Testis (tissue), 3 donors: ENCODE measurements around the gene GJB3. TPM values are rescaled to one million over a fixed set of nuclear protein-coding genes. Genes with fewer than 3 reads are reported as not detected.

ENCODE experiments used
- DNase-seq: peaks from one replicate; pipeline ENCODE4 v3.0.0-alpha.2; 2019
- H3K27ac ChIP-seq, 2 donors: fragments of 200-600 bp; sonication (generic); one replicate each; pipeline ENCODE4 v1.5.1; 2019
- H3K27me3 ChIP-seq: fragments of 200-600 bp; sonication (generic); one replicate; pipeline ENCODE4 v1.5.1; 2019
- H3K36me3 ChIP-seq: fragments of 200-600 bp; sonication (generic); one replicate; pipeline ENCODE4 v1.5.1; 2017; ENCODE audit warnings: low read depth; ENCODE audit errors: missing control alignments
- H3K4me1 ChIP-seq: fragments of 200-600 bp; sonication (generic); one replicate; pipeline ENCODE4 v1.5.1; 2019
- H3K4me3 ChIP-seq, 2 donors: fragments of 200-600 bp; sonication (generic); one replicate each; pipeline ENCODE4 v1.5.1; 2017 to 2019
- H3K9me3 ChIP-seq: fragments of 200-600 bp; sonication (generic); one replicate; pipeline ENCODE4 v1.5.1; 2017
- POLR2A ChIP-seq: fragments of 450-650 bp; IDR thresholded peaks from one replicate; pipeline ENCODE4 v1.6.1; 2017; ENCODE audit warnings: antibody characterized with exemption, mild to moderate bottlenecking, moderate library complexity
- WGBS, 2 donors: methylation state at CpG; one replicate each; pipeline ENCODE4 v1.1.5; 2018; 5-methylcytosine and 5-hydroxymethylcytosine counted together
- intact Hi-C: fragments of 100-400 bp; cut with DNase I; formaldehyde crosslinking; loops from one replicate; pipeline ENCODE4 v1.15.1; 2023; ENCODE audit warnings: low total_unique reads
- polyA plus RNA-seq: library from polyadenylated mRNA; stranded (reverse); fragments of 350-450 nt; fragmentation: Illumina TruSeq; extraction: RNeasy Lipid Tissue Mini Kit (QIAGEN cat#74804); gene quantifications from one replicate; pipeline ENCODE4 v1.2.3, GENCODE V29; 2014; ENCODE audit warnings: low read depth, low replicate concordance; ENCODE audit not compliant: insufficient read depth
- total RNA-seq, 2 donors: library from RNA; depleted of rRNA; stranded (reverse); fragments of >200 nt; gene quantifications; one replicate each; pipeline ENCODE4 v1.2.3, GENCODE V29; 2016
- TF ChIP-seq, protein P1 (sequence below), 3 experiments: fragments of 450-650 bp in 2 of 3; fragments of 200-600 bp in 1 of 3; sonication (generic) in 1 of 3; IDR thresholded peaks; one replicate each; pipeline ENCODE4 v1.5.1; 2016 to 2019; ENCODE audit warnings: antibody characterized with exemption in 3 of 3, mild to moderate bottlenecking in 2 of 3, moderate library complexity in 1 of 3

The GJB3 gene
- total and polyA plus RNA-seq, 3 donors from 2014 or later = 0.40 to 0.55 (median 0.50) TPM

DNA sequence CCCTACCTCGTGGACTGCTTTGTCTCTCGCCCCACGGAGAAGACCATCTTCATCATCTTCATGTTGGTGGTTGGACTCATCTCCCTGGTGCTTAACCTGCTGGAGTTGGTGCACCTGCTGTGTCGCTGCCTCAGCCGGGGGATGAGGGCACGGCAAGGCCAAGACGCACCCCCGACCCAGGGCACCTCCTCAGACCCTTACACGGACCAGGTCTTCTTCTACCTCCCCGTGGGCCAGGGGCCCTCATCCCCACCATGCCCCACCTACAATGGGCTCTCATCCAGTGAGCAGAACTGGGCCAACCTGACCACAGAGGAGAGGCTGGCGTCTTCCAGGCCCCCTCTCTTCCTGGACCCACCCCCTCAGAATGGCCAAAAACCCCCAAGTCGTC, 13.8 kb downstream of the GJB3 start:
- H3K27ac ChIP-seq = no peak overlapping the region
- TF ChIP-seq, protein P1, sequence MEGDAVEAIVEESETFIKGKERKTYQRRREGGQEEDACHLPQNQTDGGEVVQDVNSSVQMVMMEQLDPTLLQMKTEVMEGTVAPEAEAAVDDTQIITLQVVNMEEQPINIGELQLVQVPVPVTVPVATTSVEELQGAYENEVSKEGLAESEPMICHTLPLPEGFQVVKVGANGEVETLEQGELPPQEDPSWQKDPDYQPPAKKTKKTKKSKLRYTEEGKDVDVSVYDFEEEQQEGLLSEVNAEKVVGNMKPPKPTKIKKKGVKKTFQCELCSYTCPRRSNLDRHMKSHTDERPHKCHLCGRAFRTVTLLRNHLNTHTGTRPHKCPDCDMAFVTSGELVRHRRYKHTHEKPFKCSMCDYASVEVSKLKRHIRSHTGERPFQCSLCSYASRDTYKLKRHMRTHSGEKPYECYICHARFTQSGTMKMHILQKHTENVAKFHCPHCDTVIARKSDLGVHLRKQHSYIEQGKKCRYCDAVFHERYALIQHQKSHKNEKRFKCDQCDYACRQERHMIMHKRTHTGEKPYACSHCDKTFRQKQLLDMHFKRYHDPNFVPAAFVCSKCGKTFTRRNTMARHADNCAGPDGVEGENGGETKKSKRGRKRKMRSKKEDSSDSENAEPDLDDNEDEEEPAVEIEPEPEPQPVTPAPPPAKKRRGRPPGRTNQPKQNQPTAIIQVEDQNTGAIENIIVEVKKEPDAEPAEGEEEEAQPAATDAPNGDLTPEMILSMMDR (IDR thresholded peaks at IDR 0.05) = no peak
- no peak for TF ChIP-seq POLR2A
- H3K4me1 ChIP-seq = peaks cover 5% of the 10 kb centered on the region
- H3K36me3 ChIP-seq = no peaks in the 10 kb centered on the region
- H3K27me3 ChIP-seq = no peaks in the 10 kb centered on the region
- WGBS, 2 donors = 90 to 98% methylated on average over 7 to 12 of the region's 12 CpGs
- no peak for DNase-seq
- H3K4me3 ChIP-seq = no peak overlapping the region
- intact Hi-C loops = loop anchor here (5.0 kb wide), 1 partner anchor 58 kb away; no protein-coding TSS in a partner anchor
- no peaks in the 10 kb centered on the region for H3K9me3 ChIP-seq

DNA sequence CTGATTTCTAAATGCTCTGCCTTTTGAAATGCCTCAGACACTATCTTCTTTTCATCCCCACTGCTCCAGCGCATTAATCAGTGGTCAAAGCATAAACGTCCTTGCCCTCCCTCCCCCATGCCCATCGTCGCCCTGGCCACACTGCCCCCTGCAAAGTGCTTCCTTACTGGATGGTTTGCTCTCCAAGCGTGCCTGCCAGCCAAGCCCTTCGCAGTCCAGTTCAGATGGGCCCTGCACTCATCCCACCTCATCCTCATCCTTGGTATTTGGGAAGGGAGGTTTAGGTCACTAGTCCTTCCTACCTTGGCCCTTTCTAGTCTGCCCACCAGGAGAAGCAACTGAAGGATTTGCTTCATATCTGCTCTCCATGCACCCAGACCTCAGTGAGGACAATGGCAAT, 14.9 kb downstream of the GJB3 start:
- 69 to 76% methylated on average over 6 of the region's 6 CpGs for WGBS, 2 donors
- H3K4me3 ChIP-seq = no peak overlapping the region

DNA sequence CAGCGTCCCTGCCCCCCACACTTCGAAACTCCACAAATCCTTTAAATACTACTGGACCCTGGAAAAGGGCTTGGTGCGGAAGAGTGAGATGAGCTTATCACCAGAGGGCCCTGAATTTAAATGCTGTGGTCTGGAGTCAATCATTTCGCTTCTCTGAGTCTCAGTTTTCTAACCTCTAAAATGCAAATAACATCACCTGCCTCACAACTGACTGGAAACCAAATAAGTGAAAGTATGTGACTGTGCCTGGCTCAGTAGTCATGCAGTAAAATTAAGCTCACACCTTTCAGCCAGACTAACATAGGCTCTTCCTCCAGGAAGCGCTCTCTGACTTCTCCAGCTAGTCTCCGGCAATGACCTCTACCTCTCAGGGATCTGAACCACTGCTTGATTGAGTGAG, 16.0 kb downstream of the GJB3 start:
- WGBS, 2 donors = 87 to 91% methylated on average over 6 of the region's 6 CpGs

More for the DNA sequence above, 14.9 kb downstream of the GJB3 start:
- Histone ChIP-seq H3K4me1 (peaks cover 5% of the 10 kb centered on the region), H3K27me3 (no peaks in the 10 kb centered on the region), H3K27ac (peak overlapping the region in 1 of 2 donors; percentile 47), H3K36me3 (no peaks in the 10 kb centered on the region), H3K9me3 (no peaks in the 10 kb centered on the region)
- DNase-seq = no peak
- intact Hi-C loops = no loop called here
- TF ChIP-seq POLR2A = no peak
- TF ChIP-seq, protein P1 (IDR thresholded peaks at IDR 0.05) = no peak

DNA sequence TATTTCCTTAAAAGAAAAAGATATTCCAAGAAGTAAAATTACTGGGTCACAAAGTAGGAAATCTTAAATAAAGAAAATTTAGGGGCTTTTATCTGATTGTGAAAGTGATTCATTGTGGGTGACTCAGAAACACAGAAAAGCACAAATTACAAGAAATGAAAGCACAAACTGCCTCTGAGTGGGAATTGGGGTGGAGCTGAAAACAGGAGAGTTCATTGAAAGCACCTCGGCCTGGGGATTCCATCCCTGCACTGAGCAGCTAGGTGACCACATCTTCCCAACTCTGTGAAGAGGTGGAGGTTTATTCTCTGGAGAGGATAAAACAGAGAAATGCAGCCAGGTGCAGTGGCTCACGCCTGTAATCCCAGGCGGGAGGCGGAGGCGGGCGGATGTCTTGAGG, 19.2 kb downstream of the GJB3 start:
- H3K36me3 ChIP-seq = no peaks in the 10 kb centered on the region
- H3K27ac ChIP-seq = no peak overlapping the region
- TF ChIP-seq, protein P1 (IDR thresholded peaks at IDR 0.05) = no peak
- no peak for TF ChIP-seq POLR2A
- WGBS, 2 donors = 87 to 94% methylated on average over 6 of the region's 6 CpGs
- no peaks in the 10 kb centered on the region for H3K9me3 ChIP-seq
- no peaks in the 10 kb centered on the region for H3K4me1 ChIP-seq
- intact Hi-C loops = no loop called here
- DNase-seq = no peak
- no peak overlapping the region for H3K4me3 ChIP-seq
- H3K27me3 ChIP-seq = no peaks in the 10 kb centered on the region

More for the DNA sequence above, 16.0 kb downstream of the GJB3 start:
- TF ChIP-seq, protein P1 (IDR thresholded peaks at IDR 0.05) = no peak
- no peak for TF ChIP-seq POLR2A
- peaks cover 5% of the 10 kb centered on the region for H3K4me1 ChIP-seq
- H3K9me3 ChIP-seq = no peaks in the 10 kb centered on the region
- H3K27me3 ChIP-seq = no peaks in the 10 kb centered on the region
- no peaks in the 10 kb centered on the region for H3K36me3 ChIP-seq
- no peak for DNase-seq
- H3K4me3 ChIP-seq = no peak overlapping the region
- H3K27ac ChIP-seq = no peak overlapping the region
- intact Hi-C loops = no loop called here

DNA sequence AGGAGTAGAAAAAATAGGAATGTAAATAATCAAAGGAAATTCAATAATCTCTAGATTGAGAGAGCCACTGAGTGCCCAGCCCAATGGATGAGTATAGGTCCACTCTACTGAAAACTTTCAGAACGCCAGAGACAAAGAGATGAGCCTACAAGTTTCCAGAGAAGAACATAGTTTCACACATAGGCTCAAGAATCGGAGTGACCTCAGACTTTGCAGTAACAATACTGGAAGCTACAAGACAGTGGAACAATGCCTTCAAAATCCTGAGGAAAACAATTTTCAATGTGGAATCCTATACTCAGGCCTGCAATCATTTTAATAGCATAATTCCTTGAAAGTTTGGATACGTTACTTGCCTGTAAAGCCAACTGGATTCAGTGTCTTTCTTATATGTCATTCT, 22.8 kb downstream of the GJB3 start:
- no peaks in the 10 kb centered on the region for H3K27me3 ChIP-seq

More for the DNA sequence above, 22.8 kb downstream of the GJB3 start:
- WGBS, 2 donors = 93 to 96% methylated on average over 3 of the region's 3 CpGs
- no peak overlapping the region for H3K4me3 ChIP-seq
- no peaks in the 10 kb centered on the region for H3K9me3 ChIP-seq
- no peak for TF ChIP-seq POLR2A
- TF ChIP-seq, protein P1 (IDR thresholded peaks at IDR 0.05) = no peak
- intact Hi-C loops = no loop called here
- no peaks in the 10 kb centered on the region for H3K36me3 ChIP-seq
- H3K4me1 ChIP-seq = no peaks in the 10 kb centered on the region
- H3K27ac ChIP-seq = no peak overlapping the region
- DNase-seq = no peak
